Aortic smooth muscle cell (primary cell): Measurements from ENCODE around the gene KRT32. TPM values are rescaled to one million over a fixed set of nuclear protein-coding genes. Genes with fewer than 3 reads are reported as not detected.

Source experiments
- total RNA-seq: library from RNA; depleted of rRNA; stranded (reverse); fragments of >200 nt; gene quantifications from 2 replicates; pipeline ENCODE4 v1.2.3, GENCODE V29; 2014

Gene KRT32
- total RNA-seq: not detected in 2 replicates

GRCh38 chr17:41466988-41467387, at the start of gene KRT32:
Gene KRT32, minus strand, starts transcription at chr17:41467386. Its CDS starts 61 bp downstream, at chr17:41467325.

GRCh38 chr17:41505007-41505808, 38.0 kb upstream of the KRT32 start, which contains the start of gene KRT13:
Gene KRT13, minus strand, starts transcription at chr17:41505612. Its CDS starts 62 bp downstream, at chr17:41505550.

GRCh38 chr17:41489531-41489930, 22.3 kb upstream of the KRT32 start, which contains the start of gene KRT36:
Gene KRT36, minus strand, starts transcription at chr17:41489910. Its CDS starts 46 bp downstream, at chr17:41489864.

GRCh38 chr17:41481036-41481435, 13.8 kb upstream of the KRT32 start, which contains the start of gene KRT35:
Gene KRT35, minus strand, starts transcription at chr17:41481151. Its CDS starts 54 bp downstream, at chr17:41481097.

GRCh38 chr17:41440531-41441033, 26.6 kb downstream of the KRT32 start, which contains the start of gene KRT38:
Gene KRT38, minus strand, starts transcription at chr17:41440983. Its CDS starts 62 bp downstream, at chr17:41440921.

GRCh38 chr17:41424111-41424635, 43.0 kb downstream of the KRT32 start, which contains the start of gene KRT37:
Gene KRT37, minus strand, starts transcription at chr17:41424585. Its CDS starts 62 bp downstream, at chr17:41424523.

Other genes with a start within 250 kb of the KRT32 start
- not detected in 2 replicates for gene KRTAP9-2, start 240.7 kb downstream of the KRT32 start, total RNA-seq
- not detected in 2 replicates for gene KRTAP9-3, start 234.9 kb downstream of the KRT32 start, total RNA-seq
- gene KRTAP9-8, start 229.4 kb downstream of the KRT32 start, total RNA-seq: not detected in 2 replicates
- not detected in 2 replicates for gene KRTAP9-4, start 217.7 kb downstream of the KRT32 start, total RNA-seq
- gene KRTAP9-9, start 212.0 kb downstream of the KRT32 start, total RNA-seq: not detected in 2 replicates
- gene KRTAP9-6, start 202.0 kb downstream of the KRT32 start, total RNA-seq: not detected in 2 replicates
- not detected in 2 replicates for gene KRTAP9-7, start 191.7 kb downstream of the KRT32 start, total RNA-seq
- gene KRTAP29-1, start 164.5 kb downstream of the KRT32 start, total RNA-seq: not detected in 2 replicates
- gene KRTAP16-1, start 158.1 kb downstream of the KRT32 start, total RNA-seq: not detected in 2 replicates
- gene KRTAP17-1, start 151.7 kb downstream of the KRT32 start, total RNA-seq: not detected in 2 replicates
- not detected in 2 replicates for gene KRT33A, start 116.6 kb downstream of the KRT32 start, total RNA-seq
- not detected in 2 replicates for gene KRT33B, start 97.6 kb downstream of the KRT32 start, total RNA-seq
- not detected in 2 replicates for gene KRT34, start 85.1 kb downstream of the KRT32 start, total RNA-seq
- gene KRT31, start 69.8 kb downstream of the KRT32 start, total RNA-seq: not detected in 2 replicates
- gene KRT37, start 42.8 kb downstream of the KRT32 start, total RNA-seq: not detected in 2 replicates
- not detected in 2 replicates for gene KRT38, start 26.4 kb downstream of the KRT32 start, total RNA-seq
- gene KRT35, start 13.8 kb upstream of the KRT32 start, total RNA-seq: not detected in 2 replicates
- gene KRT36, start 22.5 kb upstream of the KRT32 start, total RNA-seq: 0.13 TPM in 1 of 2 replicates, not detected in the other
- gene KRT13, start 38.2 kb upstream of the KRT32 start, total RNA-seq: not detected in 2 replicates
- gene KRT15, start 51.5 kb upstream of the KRT32 start, total RNA-seq: 2.5 and 3.0 TPM in 2 replicates
- 25.1 and 30.7 TPM in 2 replicates for gene KRT19, start 60.9 kb upstream of the KRT32 start, total RNA-seq
- not detected in 2 replicates for gene KRT9, start 104.7 kb upstream of the KRT32 start, total RNA-seq
- gene KRT14, start 119.5 kb upstream of the KRT32 start, total RNA-seq: 1.1 TPM in 1 of 2 replicates, not detected in the other
- 0.79 and 1.4 TPM in 2 replicates for gene KRT16, start 145.4 kb upstream of the KRT32 start, total RNA-seq
- 7.1 and 7.4 TPM in 2 replicates for gene KRT17, start 157.2 kb upstream of the KRT32 start, total RNA-seq
- gene EIF1, start 221.5 kb upstream of the KRT32 start, total RNA-seq: 73.1 and 112 TPM in 2 replicates
- gene GAST, start 244.9 kb upstream of the KRT32 start, total RNA-seq: not detected in 2 replicates